Lung (tissue), 12 donors: ENCODE data around the gene ATL2. TPM values are rescaled to one million over a fixed set of nuclear protein-coding genes. Genes with fewer than 3 reads are reported as not detected.

Experiments used
- ATAC-seq: fragments of 200-7000 bp; cut with Tn5 transposase; one replicate; pipeline ENCODE4 v1.9.1; 2020; ENCODE audit warnings: moderate number of reproducible peaks; ENCODE audit not compliant: insufficient read depth, low FRiP score
- DNase-seq, 3 donors: peaks; one replicate each; pipeline ENCODE4 v3.0.0-alpha.2; 2013 to 2017
- H3K27ac ChIP-seq, 2 donors: one replicate each; pipeline ENCODE4 v1.5.1; 2013; ENCODE audit warnings: mild to moderate bottlenecking in 2 of 2, moderate library complexity in 2 of 2, control low read depth in 1 of 2, inconsistent platforms in 1 of 2, low read depth in 1 of 2, low read length in 1 of 2
- H3K27me3 ChIP-seq, 3 donors: one replicate each; pipeline ENCODE4 v1.5.1; 2013; ENCODE audit warnings: low read length in 2 of 3; ENCODE audit not compliant: control insufficient read depth in 3 of 3, insufficient read depth in 3 of 3
- H3K36me3 ChIP-seq, 4 donors: one replicate each; pipeline ENCODE4 v1.5.1; 2013; ENCODE audit warnings: low read length in 4 of 4, mild to moderate bottlenecking in 1 of 4, moderate library complexity in 1 of 4; ENCODE audit not compliant: control insufficient read depth in 4 of 4, insufficient read depth in 4 of 4
- H3K4me1 ChIP-seq, 5 donors: one replicate each; pipeline ENCODE4 v1.5.1; 2013; ENCODE audit warnings: low read length in 5 of 5, mild to moderate bottlenecking in 2 of 5, moderate library complexity in 1 of 5; ENCODE audit not compliant: control insufficient read depth in 5 of 5, insufficient read depth in 5 of 5
- H3K4me3 ChIP-seq: one replicate; pipeline ENCODE4 v1.5.1; 2013; ENCODE audit warnings: mild to moderate bottlenecking, control low read depth, moderate library complexity
- H3K9ac ChIP-seq, 2 donors: one replicate each; pipeline ENCODE4 v1.5.1; 2013; ENCODE audit warnings: low read length in 2 of 2, control low read depth in 1 of 2; ENCODE audit not compliant: insufficient read depth in 1 of 2
- H3K9me3 ChIP-seq, 4 donors: one replicate each; pipeline ENCODE4 v1.5.1; 2013; ENCODE audit warnings: low read length in 3 of 4, mild to moderate bottlenecking in 1 of 4, moderate library complexity in 1 of 4; ENCODE audit not compliant: control insufficient read depth in 4 of 4, insufficient read depth in 3 of 4
- CTCF ChIP-seq: IDR thresholded peaks from 2 replicates; pipeline ENCODE4 v1.5.1; 2012; ENCODE audit warnings: mild to moderate bottlenecking; ENCODE audit errors: control extremely low read depth, extremely low read depth
- WGBS, 2 donors: extraction: QIAGEN DNeasy Blood & Tissue Kit; methylation state at CpG; one replicate each; pipeline ENCODE4 v1.1.7; 2013; 5-methylcytosine and 5-hydroxymethylcytosine counted together
- polyA plus RNA-seq, 2 donors: library from polyadenylated mRNA; stranded (reverse); fragments of 200-250 nt; gene quantifications; one replicate each; pipeline ENCODE4 v1.2.1, GENCODE V29; 2013
- total RNA-seq, 2 donors: library from RNA; depleted of rRNA in 1 of 2; stranded (reverse); fragments of >200 nt in 1 of 2; gene quantifications; one replicate each; pipeline ENCODE4 v1.2.1, GENCODE V29; 2014 to 2021
- donor health status: control.
- donor health status: control.
- donor health status: Bipolar disorder and iron deficiency.
- donor health status: healthy.
- donor health status: DM: yes; HTN: yes; CAD: no.

The ATL2 gene
- total and polyA plus RNA-seq, 4 donors: 23.4 to 171 (median 40.2) TPM

- WGBS, 2 donors: 77 to 86% methylated on average over 1 of the region's 1 CpG
- no peak overlapping the region for H3K9ac ChIP-seq
- no peaks in the 10 kb centered on the region for H3K4me1 ChIP-seq
- DNase-seq (no peak), ATAC-seq (no peak)
- H3K27ac ChIP-seq: no peak overlapping the region
- TF ChIP-seq CTCF: no peak
- H3K4me3 ChIP-seq: no peak overlapping the region
- no peaks in the 10 kb centered on the region for H3K27me3 ChIP-seq
- no peaks in the 10 kb centered on the region for H3K9me3 ChIP-seq
- no peaks in the 10 kb centered on the region for H3K36me3 ChIP-seq
Measured at GRCh38 chr2:38256610-38257009, 120.5 kb downstream of the ATL2 start.

- 79 to 87% methylated on average over 3 of the region's 3 CpGs for WGBS, 2 donors
- no peak overlapping the region for H3K27ac ChIP-seq
- TF ChIP-seq CTCF: no peak
- no peaks in the 10 kb centered on the region for H3K36me3 ChIP-seq
- no peaks in the 10 kb centered on the region for H3K9me3 ChIP-seq
- no peak overlapping the region for H3K4me3 ChIP-seq
- no peaks in the 10 kb centered on the region for H3K4me1 ChIP-seq
- no peaks in the 10 kb centered on the region for H3K27me3 ChIP-seq
- no peak overlapping the region for H3K9ac ChIP-seq
- ATAC-seq (no peak), DNase-seq (no peak)
Measured at GRCh38 chr2:38255211-38255610, 121.9 kb downstream of the ATL2 start.

GRCh38 chr2:38254796-38255195 lies 122.3 kb downstream of the ATL2 start:
- no peak for DNase-seq
- Histone ChIP-seq H3K4me3 (no peak overlapping the region), H3K9ac (no peak overlapping the region), H3K27ac (no peak overlapping the region), H3K4me1 (no peaks in the 10 kb centered on the region), H3K9me3 (no peaks in the 10 kb centered on the region), H3K36me3 (no peaks in the 10 kb centered on the region), H3K27me3 (no peaks in the 10 kb centered on the region)
- no peak for TF ChIP-seq CTCF
- ATAC-seq: no peak
- 95 to 98% methylated on average over 5 of the region's 5 CpGs for WGBS, 2 donors

- no peak overlapping the region for H3K27ac ChIP-seq
- WGBS, 2 donors: 43 to 63% methylated on average over 1 of the region's 1 CpG
- H3K36me3 ChIP-seq: no peaks in the 10 kb centered on the region
- H3K9me3 ChIP-seq: no peaks in the 10 kb centered on the region
- ATAC-seq (no peak), DNase-seq (no peak)
- H3K27me3 ChIP-seq: no peaks in the 10 kb centered on the region
- H3K4me3 ChIP-seq: no peak overlapping the region
- TF ChIP-seq CTCF: no peak
- no peak overlapping the region for H3K9ac ChIP-seq
- peaks cover 0 to 15% (median 4%) of the 10 kb centered on the region in 5 donors for H3K4me1 ChIP-seq
Measured at GRCh38 chr2:38251940-38252339, 125.1 kb downstream of the ATL2 start.
